Thoracic aorta (tissue), 2 donors: ENCODE data around the gene PTPN2. TPM values are rescaled to one million over a fixed set of nuclear protein-coding genes. Genes with fewer than 3 reads are reported as not detected.

ENCODE experiments used
- ATAC-seq: fragments of 150-250 bp; one replicate; pipeline ENCODE4 v1.8.0; 2017; ENCODE audit warnings: low read depth; ENCODE audit not compliant: insufficient number of reproducible peaks, low FRiP score
- DNase-seq: peaks from one replicate; pipeline ENCODE4 v3.0.0-alpha.2; 2020; ENCODE audit warnings: low spot score
- H3K27ac ChIP-seq, 2 donors: fragments of 200-600 bp; sonication (generic); 1 replicate in 1 of 2; 2 replicates in 1 of 2; pipeline ENCODE4 v1.5.1; 2016; ENCODE audit warnings: mild to moderate bottlenecking in 2 of 2, moderate library complexity in 2 of 2
- H3K27me3 ChIP-seq: fragments of 200-600 bp; sonication (generic); replicated peaks from 2 replicates; pipeline ENCODE4 v1.6.0; 2016; ENCODE audit warnings: mild to moderate bottlenecking; ENCODE audit not compliant: insufficient read depth
- H3K36me3 ChIP-seq: fragments of 200-600 bp; sonication (generic); one replicate; pipeline ENCODE4 v1.5.1; 2016
- H3K4me1 ChIP-seq, 2 donors: fragments of 200-600 bp; sonication (generic); 1 replicate in 1 of 2; 2 replicates in 1 of 2; pipeline versions ENCODE4 v1.5.1 to v1.6.0; 2016; ENCODE audit warnings: low read depth in 2 of 2, mild to moderate bottlenecking in 1 of 2; ENCODE audit not compliant: control insufficient read depth in 1 of 2
- H3K4me3 ChIP-seq: fragments of 200-600 bp; sonication (generic); 2 replicates; pipeline ENCODE4 v1.5.1; 2016; ENCODE audit warnings: mild to moderate bottlenecking
- H3K9me3 ChIP-seq: fragments of 200-600 bp; sonication (generic); 2 replicates; pipeline ENCODE4 v1.5.1; 2016
- total RNA-seq, 2 donors: library from RNA; depleted of rRNA; stranded (reverse); fragments of >200 nt; gene quantifications; one replicate each; pipeline versions ENCODE4 v1.1.0 to v1.2.3, GENCODE V29; 2016
- TF ChIP-seq, protein P1 (sequence below): fragments of 200-600 bp; sonication (generic); IDR thresholded peaks from one replicate; pipeline ENCODE4 v1.5.1; 2019; ENCODE audit warnings: antibody characterized with exemption

PTPN2 gene
- total RNA-seq: 10 to 100 TPM; 29.4 to 62.8 TPM

DNA sequence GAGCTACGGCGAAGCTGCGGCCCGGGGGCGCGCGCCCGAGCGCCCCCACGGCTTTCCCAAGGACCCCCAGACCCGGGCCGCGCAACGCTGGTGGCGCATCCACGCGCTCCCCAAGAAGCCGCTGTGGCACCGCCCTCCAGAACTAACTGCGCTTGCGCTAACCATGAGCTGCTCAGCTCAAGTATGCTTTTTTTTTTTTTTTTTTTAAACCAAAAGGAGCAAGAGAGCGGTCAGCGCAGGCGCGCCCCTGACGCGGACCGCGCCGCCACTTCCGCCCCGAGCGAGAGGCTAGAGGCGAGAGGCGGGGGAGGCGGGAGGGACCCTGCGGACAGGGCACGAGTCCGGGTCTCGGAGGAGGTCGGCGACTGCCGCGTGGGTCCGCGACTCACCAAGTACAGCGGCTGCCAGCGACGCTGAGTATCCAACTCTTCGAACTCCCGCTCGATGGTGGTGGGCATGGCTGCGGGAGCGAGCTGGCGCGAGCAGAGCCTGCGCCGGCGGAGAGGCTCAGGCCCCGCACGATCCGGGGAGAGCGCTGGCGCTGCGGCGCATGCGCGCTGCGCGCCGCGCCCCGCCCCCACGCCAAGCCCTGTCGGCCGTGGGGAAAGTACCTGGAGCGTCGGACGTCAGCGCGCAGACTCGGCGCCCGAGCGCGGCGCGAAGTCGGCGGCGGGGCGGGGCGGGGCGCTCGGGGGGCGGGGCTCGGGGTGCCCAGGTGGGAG is at the start of gene PTPN2:
TSS of gene PTPN2 (minus strand) at position 554 of the 722 bp plus-strand sequence. CDS start at position 458, 96 bp downstream.
- Histone ChIP-seq H3K27me3 (no peaks in the 10 kb centered on the region), H3K9me3 (no peaks in the 10 kb centered on the region), H3K4me3 (peak within 1 kb of the TSS; percentile 84), H3K36me3 (no peaks in the 10 kb centered on the region), H3K27ac (peak within 1 kb of the TSS; percentile 97 to 98), H3K4me1 (peaks cover 5 to 46% of the 10 kb centered on the region in 2 donors)
- DNase-seq: peak; percentile 84
- ATAC-seq: peak; percentile 90
- TF ChIP-seq, protein P1, sequence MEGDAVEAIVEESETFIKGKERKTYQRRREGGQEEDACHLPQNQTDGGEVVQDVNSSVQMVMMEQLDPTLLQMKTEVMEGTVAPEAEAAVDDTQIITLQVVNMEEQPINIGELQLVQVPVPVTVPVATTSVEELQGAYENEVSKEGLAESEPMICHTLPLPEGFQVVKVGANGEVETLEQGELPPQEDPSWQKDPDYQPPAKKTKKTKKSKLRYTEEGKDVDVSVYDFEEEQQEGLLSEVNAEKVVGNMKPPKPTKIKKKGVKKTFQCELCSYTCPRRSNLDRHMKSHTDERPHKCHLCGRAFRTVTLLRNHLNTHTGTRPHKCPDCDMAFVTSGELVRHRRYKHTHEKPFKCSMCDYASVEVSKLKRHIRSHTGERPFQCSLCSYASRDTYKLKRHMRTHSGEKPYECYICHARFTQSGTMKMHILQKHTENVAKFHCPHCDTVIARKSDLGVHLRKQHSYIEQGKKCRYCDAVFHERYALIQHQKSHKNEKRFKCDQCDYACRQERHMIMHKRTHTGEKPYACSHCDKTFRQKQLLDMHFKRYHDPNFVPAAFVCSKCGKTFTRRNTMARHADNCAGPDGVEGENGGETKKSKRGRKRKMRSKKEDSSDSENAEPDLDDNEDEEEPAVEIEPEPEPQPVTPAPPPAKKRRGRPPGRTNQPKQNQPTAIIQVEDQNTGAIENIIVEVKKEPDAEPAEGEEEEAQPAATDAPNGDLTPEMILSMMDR: no peak

DNA sequence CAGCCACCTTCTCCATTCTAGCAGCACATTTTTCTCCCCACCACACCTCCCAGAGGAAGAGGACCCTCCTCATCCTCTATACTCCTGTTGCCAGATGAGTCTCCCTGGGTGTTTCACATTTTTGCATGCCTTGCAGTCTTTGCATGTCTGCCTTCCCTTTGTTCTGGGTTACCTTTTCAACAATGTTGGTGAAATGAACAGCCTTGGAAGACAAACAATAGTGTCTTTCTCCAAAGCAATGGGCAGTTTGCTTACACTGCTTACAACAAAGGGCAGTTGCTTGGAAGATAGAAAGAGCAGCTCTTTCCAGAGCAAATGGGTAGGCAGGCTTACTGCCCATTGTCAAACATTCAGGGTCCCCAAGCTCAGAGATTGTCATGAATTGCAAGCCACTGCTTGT is 49.3 kb upstream of the PTPN2 start:
- no peaks in the 10 kb centered on the region for H3K36me3 ChIP-seq

DNA sequence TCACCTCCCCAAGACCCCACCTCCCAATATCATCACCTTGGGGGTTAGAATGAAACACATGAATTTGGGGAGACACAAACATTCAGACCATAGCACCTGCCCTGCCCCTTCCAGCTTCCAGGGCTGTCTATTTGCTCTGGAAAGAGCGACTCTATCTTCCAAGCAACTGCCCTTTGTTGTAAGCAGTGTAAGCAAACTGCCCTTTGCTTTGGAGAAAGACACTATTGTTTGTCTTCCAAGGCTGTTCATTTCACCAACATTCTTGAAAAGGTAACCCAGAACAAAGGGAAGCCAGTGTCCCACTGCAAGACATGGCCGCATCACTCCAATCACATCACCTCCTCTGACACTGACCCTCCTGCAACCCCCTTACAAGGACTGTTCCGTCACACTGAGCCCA is 46.9 kb upstream of the PTPN2 start:
- TF ChIP-seq, protein P1: no peak
- DNase-seq (no peak), ATAC-seq (no peak)
- no peak overlapping the region for H3K4me3 ChIP-seq
- H3K36me3 ChIP-seq: no peaks in the 10 kb centered on the region
- no peak overlapping the region for H3K27ac ChIP-seq
- no peaks in the 10 kb centered on the region for H3K27me3 ChIP-seq
- H3K4me1 ChIP-seq: no peaks in the 10 kb centered on the region
- H3K9me3 ChIP-seq: no peaks in the 10 kb centered on the region

More for the DNA sequence above, 49.3 kb upstream of the PTPN2 start:
- TF ChIP-seq, protein P1: no peak
- DNase-seq (no peak), ATAC-seq (no peak)
- Histone ChIP-seq H3K27ac (no peak overlapping the region), H3K27me3 (no peaks in the 10 kb centered on the region), H3K4me3 (no peak overlapping the region), H3K9me3 (no peaks in the 10 kb centered on the region), H3K4me1 (no peaks in the 10 kb centered on the region)

DNA sequence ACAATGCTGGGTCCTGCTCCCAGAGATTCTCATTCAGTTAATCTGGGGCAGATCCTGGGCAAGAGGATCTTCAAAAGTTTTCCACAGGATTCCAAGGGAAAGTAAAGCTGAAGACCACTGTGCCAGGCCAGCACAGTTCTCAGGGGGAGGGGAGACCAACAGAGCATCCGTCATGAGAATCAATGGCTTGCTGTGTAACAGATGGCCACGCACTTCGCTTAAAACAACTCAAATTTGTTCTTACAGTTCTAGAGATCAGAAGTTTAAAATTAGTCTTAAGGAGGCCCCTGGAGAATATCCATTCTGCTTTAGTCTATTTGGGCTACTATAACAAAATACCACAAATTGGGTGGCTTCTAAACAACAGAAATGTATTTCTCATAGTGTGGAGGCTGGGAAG is 46.3 kb upstream of the PTPN2 start:
- no peaks in the 10 kb centered on the region for H3K9me3 ChIP-seq
- ATAC-seq (no peak), DNase-seq (no peak)
- no peaks in the 10 kb centered on the region for H3K36me3 ChIP-seq
- TF ChIP-seq, protein P1: no peak
- no peaks in the 10 kb centered on the region for H3K27me3 ChIP-seq
- H3K4me1 ChIP-seq: no peaks in the 10 kb centered on the region
- H3K27ac ChIP-seq: no peak overlapping the region
- H3K4me3 ChIP-seq: no peak overlapping the region

DNA sequence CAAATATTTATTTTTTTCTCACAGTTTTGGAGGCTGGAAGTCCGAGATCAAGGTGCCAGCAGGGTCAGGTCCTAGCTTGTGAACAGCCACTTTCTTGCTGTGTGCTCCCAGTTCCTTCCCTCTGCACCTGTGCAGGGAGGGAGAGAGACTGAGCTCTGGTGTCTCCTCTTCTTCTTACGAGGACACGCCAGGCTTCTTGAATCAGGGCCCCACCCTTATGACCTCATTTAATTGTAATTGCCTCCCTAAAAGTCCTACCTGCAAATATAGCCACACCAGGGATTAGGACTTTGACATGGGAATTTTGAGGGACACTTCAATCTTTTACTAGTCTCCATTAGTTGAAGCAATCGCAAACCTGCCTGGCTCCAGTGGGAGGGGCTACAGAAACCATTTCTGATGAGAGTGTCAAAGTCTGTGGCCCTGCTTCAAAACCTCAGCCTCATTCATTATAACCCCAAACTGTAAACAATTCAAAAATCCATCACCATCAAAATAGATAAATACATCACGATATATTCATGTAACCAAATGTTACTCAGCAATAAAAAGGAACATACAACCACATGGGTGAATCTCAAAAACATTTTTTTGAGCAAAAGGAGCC is 45.5 kb upstream of the PTPN2 start:
- TF ChIP-seq, protein P1: no peak
- no peaks in the 10 kb centered on the region for H3K27me3 ChIP-seq
- H3K9me3 ChIP-seq: no peaks in the 10 kb centered on the region
- ATAC-seq: no peak
- H3K36me3 ChIP-seq: no peaks in the 10 kb centered on the region
- no peak overlapping the region for H3K4me3 ChIP-seq
- DNase-seq: no peak
- no peaks in the 10 kb centered on the region for H3K4me1 ChIP-seq
- no peak overlapping the region for H3K27ac ChIP-seq
